Stimulated activated CD8-positive, alpha-beta memory T cell treated with anti-CD3 and anti-CD28 coated beads, Interleukin-15, amount 100 ng/mL, for 24 hours (primary cell): ENCODE data around the gene PTGES2.
"Not testable (repeated sequence)": the region's sequence is repeated elsewhere in the genome, so short reads cannot be mapped to it uniquely, and the experiment has no call there.

Source experiments
- DNase-seq: peaks from one replicate; pipeline ENCODE4 v3.0.0-alpha.2; 2020; ENCODE audit warnings: low read depth

Gene PTGES2

GRCh38 chr9:128136816-128137793 lies 9.6 kb upstream of the PTGES2 start:
- no peak for DNase-seq

- not testable (repeated sequence) for DNase-seq
Measured at GRCh38 chr9:128135561-128135960, 8.0 kb upstream of the PTGES2 start.

GRCh38 chr9:128132139-128132538 lies 4.6 kb upstream of the PTGES2 start:
- DNase-seq: not testable (repeated sequence)

- DNase-seq: not testable (repeated sequence)
Measured at GRCh38 chr9:128131346-128131745, 3.8 kb upstream of the PTGES2 start.

GRCh38 chr9:128130651-128131050 lies 3.1 kb upstream of the PTGES2 start:
- not testable (repeated sequence) for DNase-seq

GRCh38 chr9:128129976-128130590 lies 2.6 kb upstream of the PTGES2 start:
- not testable (repeated sequence) for DNase-seq

GRCh38 chr9:128128836-128129590 lies 1.5 kb upstream of the PTGES2 start:
- no peak for DNase-seq

GRCh38 chr9:128127990-128128835 lies 684 bp upstream of the PTGES2 start:
- peak; percentile 66 for DNase-seq

GRCh38 chr9:128125580-128126354 lies 1.8 kb downstream of the PTGES2 start:
- no peak for DNase-seq

GRCh38 chr9:128124873-128125579 lies 2.5 kb downstream of the PTGES2 start:
- no peak for DNase-seq

- DNase-seq: no peak
Measured at GRCh38 chr9:128124451-128124850, 3.1 kb downstream of the PTGES2 start.

GRCh38 chr9:128123451-128124080 lies 4.0 kb downstream of the PTGES2 start:
- no peak for DNase-seq

GRCh38 chr9:128122809-128123175 lies 4.7 kb downstream of the PTGES2 start:
- no peak for DNase-seq

- no peak for DNase-seq
Measured at GRCh38 chr9:128121924-128122808, 5.4 kb downstream of the PTGES2 start.

GRCh38 chr9:128121466-128121810 lies 6.1 kb downstream of the PTGES2 start:
- no peak for DNase-seq

- no peak for DNase-seq
Measured at GRCh38 chr9:128120741-128121465, 6.6 kb downstream of the PTGES2 start.

GRCh38 chr9:128120061-128120740 lies 7.3 kb downstream of the PTGES2 start:
- DNase-seq: no peak
